Endothelial cell of umbilical vein (primary cell): ENCODE data around the gene CEMIP.

Experiments used
- CTCF ChIP-seq, 2 donors: IDR thresholded peaks; 1 replicate in 1 of 2; 2 replicates in 1 of 2; pipeline ENCODE4 v1.5.1; 2011; ENCODE audit warnings: low read length in 2 of 2, mild to moderate bottlenecking in 2 of 2, moderate library complexity in 2 of 2, control low read depth in 1 of 2, inconsistent platforms in 1 of 2, low read depth in 1 of 2; ENCODE audit not compliant: insufficient read depth in 1 of 2; ENCODE audit errors: extremely low read depth in 1 of 2
- EZH2 ChIP-seq: IDR thresholded peaks from 2 replicates; pipeline ENCODE4 v1.6.1; 2012; ENCODE audit warnings: borderline replicate concordance, low read depth, mild to moderate bottlenecking, moderate library complexity, low read length, inconsistent platforms; ENCODE audit not compliant: severe bottlenecking
- FOS ChIP-seq: IDR thresholded peaks from 2 replicates; pipeline ENCODE4 v1.6.1; 2011; ENCODE audit warnings: mild to moderate bottlenecking, low read length, moderate library complexity, borderline replicate concordance; ENCODE audit not compliant: insufficient read depth
- GATA2 ChIP-seq: IDR thresholded peaks from 2 replicates; pipeline ENCODE4 v1.7.0; 2011; ENCODE audit warnings: low read depth, mild to moderate bottlenecking, moderate library complexity, mixed read lengths, low read length; ENCODE audit not compliant: insufficient read length, insufficient read depth
- JUN ChIP-seq: IDR thresholded peaks from 2 replicates; pipeline ENCODE4 v1.6.1; 2011; ENCODE audit warnings: borderline replicate concordance, low read depth; ENCODE audit not compliant: insufficient read length, insufficient read depth
- MAX ChIP-seq: IDR thresholded peaks from 2 replicates; pipeline ENCODE4 v1.6.1; 2011; ENCODE audit not compliant: insufficient read depth, insufficient read length
- POLR2A ChIP-seq: IDR thresholded peaks from 2 replicates; pipeline ENCODE4 v1.6.1; 2012; ENCODE audit warnings: low read depth, mild to moderate bottlenecking, control low read depth, low read length
- POLR2AphosphoS5 ChIP-seq: IDR thresholded peaks from 2 replicates; pipeline ENCODE4 v1.6.1; 2012; ENCODE audit warnings: low read depth, mild to moderate bottlenecking, control low read depth, low read length, moderate library complexity; ENCODE audit not compliant: insufficient read depth

- TF ChIP-seq CTCF (IDR thresholded peaks at IDR 0.05; ENCODE audit: extremely low read depth in 1 of 2, insufficient read depth in 1 of 2, low read depth in 1 of 2, low read length in 2 of 2) (no peak), EZH2 (no peak), GATA2 (no peak), POLR2A (no peak), MAX (no peak), POLR2AphosphoS5 (no peak), JUN (no peak), FOS (no peak)
Observed at GRCh38 chr15:80839764-80840130, 60.6 kb downstream of the CEMIP start.
